Fibroblast of skin of right biceps (primary cell): ENCODE results near the gene NOBOX.
"Not testable (repeated sequence)": the region's sequence is repeated elsewhere in the genome, so short reads cannot be mapped to it uniquely, and the experiment has no call there.

Experiments used
- DNase-seq: peaks from one replicate; pipeline ENCODE4 v3.0.0-alpha.2; 2013

NOBOX gene

GRCh38 chr7:144391014-144391413 is 12.5 kb downstream of the NOBOX start:
- DNase-seq = no peak

- DNase-seq = no peak
Observed at GRCh38 chr7:144390481-144390880, 13.0 kb downstream of the NOBOX start.

- DNase-seq = peak; percentile 17
Observed at GRCh38 chr7:144388950-144389349, 14.5 kb downstream of the NOBOX start.

- DNase-seq = peak; percentile 84
Observed at GRCh38 chr7:144386741-144387140, 16.8 kb downstream of the NOBOX start.

- peak; percentile 77 for DNase-seq
Observed at GRCh38 chr7:144384555-144385245, 18.8 kb downstream of the NOBOX start.

- DNase-seq = peak; percentile 8
Observed at GRCh38 chr7:144384071-144384470, 19.4 kb downstream of the NOBOX start.

GRCh38 chr7:144379776-144380384 is 23.6 kb downstream of the NOBOX start:
- no peak for DNase-seq

GRCh38 chr7:144378651-144379050 is 24.8 kb downstream of the NOBOX start:
- peak; percentile 8 for DNase-seq

- not testable (repeated sequence) for DNase-seq
Observed at GRCh38 chr7:144369221-144369620, 34.3 kb downstream of the NOBOX start.

GRCh38 chr7:144367250-144367649 is 36.2 kb downstream of the NOBOX start:
- DNase-seq = not testable (repeated sequence)

GRCh38 chr7:144365523-144365922 is 38.0 kb downstream of the NOBOX start:
- not testable (repeated sequence) for DNase-seq

GRCh38 chr7:144362061-144362460 is 41.4 kb downstream of the NOBOX start:
- DNase-seq = not testable (repeated sequence)

GRCh38 chr7:144356860-144357259 is 46.6 kb downstream of the NOBOX start:
- DNase-seq = not testable (repeated sequence)

- DNase-seq = not testable (repeated sequence)
Observed at GRCh38 chr7:144356185-144356584, 47.3 kb downstream of the NOBOX start.

- DNase-seq = not testable (repeated sequence)
Observed at GRCh38 chr7:144355176-144355822, 48.2 kb downstream of the NOBOX start, which contains the start of gene ARHGEF5. ARHGEF5 (plus strand) TSS chr7:144355402; CDS start chr7:144362670, 7,268 bp downstream.

- not testable (repeated sequence) for DNase-seq
Observed at GRCh38 chr7:144351667-144352066, 51.8 kb downstream of the NOBOX start.

GRCh38 chr7:144348625-144349024 is 54.9 kb downstream of the NOBOX start:
- not testable (repeated sequence) for DNase-seq
